22Rv1 (cell line): ENCODE measurements around the gene SREBF1.

Experiments used
- CTCF ChIP-seq: fragments of 450-650 bp; IDR thresholded peaks from 2 replicates; pipeline ENCODE4 v1.5.1; 2017; ENCODE audit warnings: mild to moderate bottlenecking
- ZFX ChIP-seq: fragments of 450-650 bp; IDR thresholded peaks from 2 replicates; pipeline ENCODE4 v1.6.1; 2017; ENCODE audit warnings: antibody characterized with exemption, borderline replicate concordance

- TF ChIP-seq CTCF = no peak
- TF ChIP-seq ZFX = no peak
Measured at GRCh38 chr17:17808706-17809432, 27.9 kb downstream of the SREBF1 start.
